ENCODE data around the gene MRPL57. TPM values are rescaled to one million over a fixed set of nuclear protein-coding genes. Genes with fewer than 3 reads are reported as not detected.
A peak's percentile ranks its signal among the peaks of the same experiment; 100 is the strongest.
"Not testable (repeated sequence)": the region's sequence is repeated elsewhere in the genome, so short reads cannot be mapped to it uniquely, and the experiment has no call there.

The MRPL57 gene
- 10 to 100 TPM; 10.6 to 22.8 (median 19.8) TPM for total RNA-seq
- polyA plus RNA-seq, result 10 to 100 TPM; 53.4 to 63.9 TPM
- 19.9 reads per million, percentile 50 among the genes with 10 or more reads in this experiment for total RNA-seq

DNA sequence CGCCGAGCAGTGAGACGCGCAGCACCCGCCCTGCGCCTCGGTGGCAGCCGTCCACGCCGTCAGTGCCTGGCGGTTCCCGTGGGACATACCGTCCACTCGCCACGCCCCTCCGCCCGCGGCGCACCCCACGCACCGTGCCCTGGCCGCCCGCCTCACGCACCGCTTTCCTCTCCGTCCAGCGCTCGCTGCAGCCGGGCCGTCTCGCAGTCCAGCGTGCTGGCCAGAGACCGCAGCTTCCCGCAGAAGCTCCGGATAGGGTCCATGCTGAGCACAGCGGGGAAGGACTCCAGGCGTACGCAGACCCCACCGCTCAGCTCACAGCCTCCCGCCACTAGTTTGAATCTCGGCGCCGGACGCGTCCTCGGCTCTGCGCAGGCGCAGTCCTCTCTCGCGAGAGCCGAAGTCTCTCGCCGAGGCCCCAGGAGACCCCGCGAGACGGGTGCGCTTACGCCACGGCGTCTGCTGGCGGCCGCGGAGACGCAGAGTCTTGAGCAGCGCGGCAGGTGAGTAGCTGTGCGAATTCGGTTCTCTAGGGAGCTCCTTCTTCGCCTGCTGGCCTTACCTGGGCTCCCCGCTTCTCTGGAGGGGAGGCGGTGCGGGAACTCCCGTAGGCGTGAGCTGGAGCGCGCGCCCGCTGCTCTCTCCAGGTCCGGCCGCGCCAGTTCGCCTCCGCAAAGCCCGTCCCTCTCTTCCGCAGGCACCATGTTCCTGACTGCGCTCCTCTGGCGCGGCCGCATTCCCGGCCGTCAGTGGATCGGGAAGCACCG, at the start of gene MRPL57, which contains the start of gene SKA3:
Gene MRPL57 (plus strand): TSS at position 444 of the 767 bp plus-strand sequence. CDS start 259 bp downstream, at position 703.
Gene SKA3 (minus strand): TSS at position 338 of the 767 bp plus-strand sequence. CDS start 75 bp downstream, at position 263.
- no peaks in the 10 kb centered on the region for H3K27me3 Mint-ChIP-seq
- Histone ChIP-seq H3K9me3 (ENCODE audit: control insufficient read depth in 2 of 3, low read length in 3 of 3) (no peaks in the 10 kb centered on the region), H3K27me3 (ENCODE audit: control insufficient read depth in 2 of 2, insufficient read depth in 2 of 2, low read length in 2 of 2) (no peaks in the 10 kb centered on the region), H3K27ac (ENCODE audit: low read depth, low read length) (peak within 1 kb of the TSS; percentile 95), H3K4me3 (ENCODE audit: low read length) (peak within 1 kb of the TSS; percentile 86), H3K4me1 (ENCODE audit: control insufficient read depth in 2 of 2, insufficient read depth in 2 of 2, low read length in 2 of 2) (peaks cover 10 to 16% of the 10 kb centered on the region in 2 donors), H3K36me3 (ENCODE audit: control insufficient read depth in 2 of 3, insufficient read depth in 3 of 3, low read length in 3 of 3) (peaks cover 0 to 6% (median 0%) of the 10 kb centered on the region in 3 experiments)
- peak within 1 kb of the TSS; percentile 80 to 97 (median 95) for H3K27ac Mint-ChIP-seq
- peaks cover 0 to 13% (median 0%) of the 10 kb centered on the region in 5 donors for H3K36me3 Mint-ChIP-seq
- ATAC-seq (peak; percentile 97), DNase-seq (peak; percentile 90 to 97 (median 94))
- CTCF ChIA-PET, result interaction anchor here (0.6 to 1.5 kb wide), 4 partner anchors 20 to 301 kb away, joined by 3 to 8 read pairs (median 6); no protein-coding TSS in a partner anchor
- H3K9me3 Mint-ChIP-seq, result peaks cover 0 to 3% (median 0%) of the 10 kb centered on the region in 11 donors
- H3K4me3 Mint-ChIP-seq, result peak within 1 kb of the TSS; percentile 95 to 99 (median 97)
- H3K4me1 Mint-ChIP-seq, result peaks cover 13 to 31% (median 22%) of the 10 kb centered on the region in 7 donors
- intact Hi-C loops (cut with micrococcal nuclease), result loop anchor here (1.0 to 10.0 kb wide), 17 partner anchors 42 to 1218 kb away; partner anchors contain the start of genes EEF1AKMT1 (in 2 of the 2), ZDHHC20 (in 2 of the 2), IL17D (in 1 of the 2) and MICU2 (in 1 of the 2)
- POLR2A ChIA-PET, result interaction anchor here (0.6 to 2.8 kb wide), 12 partner anchors 15 to 666 kb away, joined by 3 to 22 read pairs (median 5); partner anchors contain the start of genes EEF1AKMT1, MICU2 and ZDHHC20

DNA sequence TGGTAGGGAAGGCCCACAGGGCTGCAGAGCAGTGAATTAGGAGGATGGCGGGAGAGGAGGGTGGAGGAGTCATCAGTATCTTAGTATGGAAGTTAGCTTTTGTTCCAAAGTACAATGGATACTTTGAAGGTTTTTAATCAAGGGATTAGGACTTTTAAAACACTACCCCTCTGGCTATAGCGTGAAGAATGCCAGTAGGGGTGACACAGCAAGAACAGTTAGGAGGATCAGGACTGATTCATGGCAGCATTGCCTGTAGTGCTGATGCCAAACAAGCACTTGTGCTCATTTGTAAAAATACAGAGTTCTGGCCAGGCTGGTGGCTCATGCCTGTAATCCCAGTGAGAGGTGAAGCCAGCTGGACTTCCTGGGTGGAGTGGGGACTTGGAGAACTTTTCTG, 46.3 kb upstream of the MRPL57 start:
- Mint-ChIP-seq H3K36me3 (no peaks in the 10 kb centered on the region), H3K27me3 (peaks cover 4 to 23% (median 12%) of the 10 kb centered on the region in 5 donors), H3K4me1 (peaks cover 0 to 1% (median 0%) of the 10 kb centered on the region in 7 donors), H3K4me3 (no peak overlapping the region), H3K9me3 (no peaks in the 10 kb centered on the region), H3K27ac (no peak overlapping the region)
- no peaks in the 10 kb centered on the region for H3K36me3 ChIP-seq (ENCODE audit: control insufficient read depth in 2 of 3, insufficient read depth in 3 of 3, low read length in 3 of 3)
- intact Hi-C loops (cut with micrococcal nuclease), result no loop called here
- H3K27ac ChIP-seq (ENCODE audit: low read depth, low read length), result no peak overlapping the region
- no peak for DNase-seq
- no peaks in the 10 kb centered on the region for H3K9me3 ChIP-seq (ENCODE audit: control insufficient read depth in 2 of 3, low read length in 3 of 3)
- peaks cover 0 to 3% of the 10 kb centered on the region in 2 donors for H3K27me3 ChIP-seq (ENCODE audit: control insufficient read depth in 2 of 2, insufficient read depth in 2 of 2, low read length in 2 of 2)
- ATAC-seq, result no peak
- no peaks in the 10 kb centered on the region for H3K4me1 ChIP-seq (ENCODE audit: control insufficient read depth in 2 of 2, insufficient read depth in 2 of 2, low read length in 2 of 2)
- ChIA-PET CTCF (no interaction called here), POLR2A (no interaction called here)
- no peak overlapping the region for H3K4me3 ChIP-seq (ENCODE audit: low read length)

DNA sequence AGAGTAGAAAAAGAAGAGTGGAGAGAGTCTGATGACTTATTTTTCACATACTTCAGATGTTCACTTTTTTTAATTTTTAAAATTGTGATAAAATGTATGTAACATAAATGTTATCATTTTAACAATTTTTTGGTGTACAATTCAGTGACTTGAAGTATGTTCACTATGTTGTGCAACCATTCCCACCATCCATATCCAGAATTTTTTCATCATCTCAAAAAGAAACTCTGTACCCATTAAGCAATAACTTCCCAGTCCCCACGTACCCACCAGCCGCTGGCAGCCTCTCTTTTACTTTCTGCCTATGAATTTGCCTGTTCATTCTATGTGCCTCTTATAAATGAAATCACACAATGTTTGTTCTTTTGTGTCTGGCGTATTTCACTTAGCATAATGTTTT, 43.4 kb upstream of the MRPL57 start:
- Histone ChIP-seq H3K4me3 (ENCODE audit: low read length) (no peak overlapping the region), H3K27ac (ENCODE audit: low read depth, low read length) (no peak overlapping the region), H3K36me3 (ENCODE audit: control insufficient read depth in 2 of 3, insufficient read depth in 3 of 3, low read length in 3 of 3) (no peaks in the 10 kb centered on the region), H3K9me3 (ENCODE audit: control insufficient read depth in 2 of 3, low read length in 3 of 3) (no peaks in the 10 kb centered on the region), H3K4me1 (ENCODE audit: control insufficient read depth in 2 of 2, insufficient read depth in 2 of 2, low read length in 2 of 2) (no peaks in the 10 kb centered on the region), H3K27me3 (ENCODE audit: control insufficient read depth in 2 of 2, insufficient read depth in 2 of 2, low read length in 2 of 2) (peaks cover 0 to 3% of the 10 kb centered on the region in 2 donors)
- DNase-seq, result no peak
- Mint-ChIP-seq H3K4me1 (peaks cover 0 to 3% (median 0%) of the 10 kb centered on the region in 7 donors), H3K9me3 (no peaks in the 10 kb centered on the region), H3K4me3 (no peak overlapping the region), H3K27ac (no peak overlapping the region), H3K27me3 (peaks cover 8 to 25% (median 19%) of the 10 kb centered on the region in 5 donors), H3K36me3 (no peaks in the 10 kb centered on the region)
- intact Hi-C loops (cut with micrococcal nuclease), result loop anchor here in 1 of 2 donors (1.0 kb wide), 1 partner anchor 190 kb away; no protein-coding TSS in a partner anchor
- CTCF ChIA-PET, result no interaction called here
- ATAC-seq, result no peak
- POLR2A ChIA-PET, result interaction anchor here (1.1 kb wide), 1 partner anchor 44 kb away, joined by 3 read pairs; no protein-coding TSS in a partner anchor

DNA sequence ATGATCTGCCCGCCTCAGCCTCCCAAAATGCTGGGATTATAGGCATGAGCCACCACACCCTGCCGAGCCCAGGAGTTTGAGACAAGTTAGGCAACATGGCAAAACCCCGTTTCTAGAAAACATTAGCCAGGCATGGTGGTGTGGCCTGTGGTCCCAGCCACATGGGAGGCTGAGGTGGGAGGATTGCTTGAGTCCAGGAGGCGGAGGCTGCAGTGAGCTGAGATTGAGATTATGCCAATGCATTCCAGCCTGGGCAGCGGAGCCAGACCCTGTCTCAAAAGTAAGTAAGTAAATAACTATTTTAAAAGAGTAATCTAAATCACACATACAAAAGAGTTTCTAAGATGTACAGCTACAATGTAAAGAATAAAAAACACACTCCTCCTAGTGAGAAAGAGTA, 42.0 kb upstream of the MRPL57 start:
- no peak overlapping the region for H3K27ac ChIP-seq (ENCODE audit: low read depth, low read length)
- ATAC-seq (no peak), DNase-seq (no peak)
- peaks cover 8 to 27% (median 20%) of the 10 kb centered on the region in 5 donors for H3K27me3 Mint-ChIP-seq
- ChIA-PET CTCF (no interaction called here), POLR2A (interaction anchor here (0.8 kb wide), 1 partner anchor 323 kb away, joined by 3 read pairs; no protein-coding TSS in a partner anchor)
- H3K36me3 Mint-ChIP-seq, result no peaks in the 10 kb centered on the region
- no peak overlapping the region for H3K4me3 Mint-ChIP-seq
- H3K27ac Mint-ChIP-seq, result no peak overlapping the region
- H3K36me3 ChIP-seq (ENCODE audit: control insufficient read depth in 2 of 3, insufficient read depth in 3 of 3, low read length in 3 of 3), result no peaks in the 10 kb centered on the region
- intact Hi-C loops (cut with micrococcal nuclease), result loop anchor here in 1 of 2 donors (1.0 kb wide), 1 partner anchor 191 kb away; no protein-coding TSS in a partner anchor
- no peaks in the 10 kb centered on the region for H3K9me3 ChIP-seq (ENCODE audit: control insufficient read depth in 2 of 3, low read length in 3 of 3)
- no peaks in the 10 kb centered on the region for H3K9me3 Mint-ChIP-seq
- peaks cover under 1 to 6% (median 1%) of the 10 kb centered on the region in 7 donors for H3K4me1 Mint-ChIP-seq
- H3K27me3 ChIP-seq (ENCODE audit: control insufficient read depth in 2 of 2, insufficient read depth in 2 of 2, low read length in 2 of 2), result peaks cover 0 to 3% of the 10 kb centered on the region in 2 donors
- H3K4me1 ChIP-seq (ENCODE audit: control insufficient read depth in 2 of 2, insufficient read depth in 2 of 2, low read length in 2 of 2), result peaks cover 0 to 3% of the 10 kb centered on the region in 2 donors
- no peak overlapping the region for H3K4me3 ChIP-seq (ENCODE audit: low read length)

DNA sequence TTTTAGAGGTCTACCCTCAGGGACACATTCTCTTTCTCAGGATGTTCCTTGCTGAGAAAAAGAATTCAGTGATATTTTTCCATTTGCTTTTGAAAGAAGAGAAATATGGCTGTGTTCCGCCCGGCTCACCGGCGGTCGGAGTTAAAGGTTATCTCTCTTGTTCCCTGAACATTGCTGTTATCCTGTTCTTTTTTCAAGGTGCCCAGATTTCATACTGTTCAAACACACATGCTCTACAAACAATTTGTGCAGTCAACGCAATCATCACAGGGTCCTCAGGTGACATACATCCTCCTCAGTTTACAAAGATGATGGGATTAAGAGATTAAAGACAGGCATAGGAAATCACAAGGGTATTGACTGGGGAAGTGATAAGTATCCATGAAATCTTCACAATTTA, 40.6 kb upstream of the MRPL57 start:
- H3K27ac ChIP-seq (ENCODE audit: low read depth, low read length); H3K9me3 ChIP-seq (ENCODE audit: control insufficient read depth in 2 of 3, low read length in 3 of 3); H3K9me3 Mint-ChIP-seq; H3K4me3 ChIP-seq (ENCODE audit: low read length); CTCF ChIA-PET; H3K27me3 ChIP-seq (ENCODE audit: control insufficient read depth in 2 of 2, insufficient read depth in 2 of 2, low read length in 2 of 2); H3K36me3 ChIP-seq (ENCODE audit: control insufficient read depth in 2 of 3, insufficient read depth in 3 of 3, low read length in 3 of 3); DNase-seq; POLR2A ChIA-PET; intact Hi-C loops (cut with micrococcal nuclease); H3K36me3 Mint-ChIP-seq; ATAC-seq; H3K4me1 ChIP-seq (ENCODE audit: control insufficient read depth in 2 of 2, insufficient read depth in 2 of 2, low read length in 2 of 2); H3K27ac Mint-ChIP-seq; H3K4me3 Mint-ChIP-seq: not testable (repeated sequence)
- peaks cover 8 to 25% (median 20%) of the 10 kb centered on the region in 5 donors for H3K27me3 Mint-ChIP-seq
- H3K4me1 Mint-ChIP-seq, result peaks cover 7 to 16% (median 12%) of the 10 kb centered on the region in 7 donors

DNA sequence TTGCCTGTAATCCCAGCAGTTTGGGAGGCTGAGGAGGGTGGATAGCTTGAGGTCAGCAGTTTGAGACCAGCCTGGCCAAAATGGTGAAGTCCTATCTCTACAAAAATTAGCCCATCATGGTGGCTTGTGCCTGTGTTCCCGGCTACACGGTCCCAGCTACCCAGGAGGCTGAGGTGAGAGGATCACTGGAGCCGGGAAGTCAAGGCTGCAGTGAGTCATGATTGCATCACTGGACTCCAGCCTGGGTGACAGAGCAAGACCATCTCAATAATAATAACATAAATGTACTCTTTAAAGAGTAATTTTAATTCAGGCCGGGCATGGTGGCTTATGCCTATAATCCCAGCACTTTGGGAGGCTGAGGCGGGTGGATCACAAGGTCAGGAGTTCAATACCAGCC, 38.8 kb upstream of the MRPL57 start:
- Histone ChIP-seq H3K27me3 (ENCODE audit: control insufficient read depth in 2 of 2, insufficient read depth in 2 of 2, low read length in 2 of 2) (peaks cover 0 to 3% of the 10 kb centered on the region in 2 donors), H3K27ac (ENCODE audit: low read depth, low read length) (no peak overlapping the region), H3K4me3 (ENCODE audit: low read length) (no peak overlapping the region), H3K36me3 (ENCODE audit: control insufficient read depth in 2 of 3, insufficient read depth in 3 of 3, low read length in 3 of 3) (peaks cover 0 to 8% (median 2%) of the 10 kb centered on the region in 3 experiments), H3K9me3 (ENCODE audit: control insufficient read depth in 2 of 3, low read length in 3 of 3) (no peaks in the 10 kb centered on the region), H3K4me1 (ENCODE audit: control insufficient read depth in 2 of 2, insufficient read depth in 2 of 2, low read length in 2 of 2) (peaks cover 12 to 22% of the 10 kb centered on the region in 2 donors)
- Mint-ChIP-seq H3K27me3 (peaks cover 6 to 24% (median 19%) of the 10 kb centered on the region in 5 donors), H3K4me3 (no peak overlapping the region), H3K9me3 (peaks cover 0 to 3% (median 0%) of the 10 kb centered on the region in 11 donors), H3K27ac (no peak overlapping the region), H3K36me3 (peaks cover 5 to 12% (median 6%) of the 10 kb centered on the region in 5 donors), H3K4me1 (peaks cover 12 to 30% (median 22%) of the 10 kb centered on the region in 7 donors)
- ChIA-PET POLR2A (interaction anchor here (3.3 kb wide), 1 partner anchor 39 kb away, joined by 9 read pairs; the partner anchor contains the start of genes MRPL57 and SKA3), CTCF (interaction anchor here (1.0 kb wide), 1 partner anchor 26 kb away, joined by 5 read pairs; no protein-coding TSS in a partner anchor)
- intact Hi-C loops (cut with micrococcal nuclease), result loop anchor here in 1 of 2 donors (2.0 kb wide), 1 partner anchor 1179 kb away; the partner anchor contains the start of gene ZMYM2
- DNase-seq (no peak), ATAC-seq (no peak)
